Parathyroid adenoma (tissue), 2 donors: Measurements from ENCODE around the gene RBMS2.

Experiments
- H2AFZ ChIP-seq: fragments of 300-600 bp; sonication (generic); one replicate; pipeline ENCODE4 v1.7.0; 2017; ENCODE audit warnings: antibody characterized with exemption, mild to moderate bottlenecking
- H3K27ac ChIP-seq: fragments of 300-600 bp; sonication (generic); one replicate; pipeline ENCODE4 v1.7.0; 2017
- H3K27me3 ChIP-seq: fragments of 300-600 bp; sonication (generic); one replicate; pipeline ENCODE4 v1.7.0; 2017; ENCODE audit warnings: low read length; ENCODE audit not compliant: control insufficient read depth, insufficient read depth
- H3K36me3 ChIP-seq: fragments of 300-600 bp; sonication (generic); one replicate; pipeline ENCODE4 v1.7.0; 2017; ENCODE audit warnings: low read length; ENCODE audit not compliant: control insufficient read depth, insufficient read depth
- H3K4me1 ChIP-seq: fragments of 300-600 bp; sonication (generic); one replicate; pipeline ENCODE4 v1.7.0; 2017; ENCODE audit warnings: control low read depth
- H3K4me2 ChIP-seq: fragments of 300-600 bp; sonication (generic); one replicate; pipeline ENCODE4 v1.7.0; 2017; ENCODE audit warnings: low read length
- H3K4me3 ChIP-seq: fragments of 300-600 bp; sonication (generic); one replicate; pipeline ENCODE4 v1.7.0; 2017; ENCODE audit warnings: low read depth, low read length
- H3K79me2 ChIP-seq: fragments of 300-600 bp; sonication (generic); one replicate; pipeline ENCODE4 v1.7.0; 2017; ENCODE audit warnings: control low read depth
- H3K9ac ChIP-seq: fragments of 300-600 bp; sonication (generic); one replicate; pipeline ENCODE4 v1.7.0; 2017; ENCODE audit warnings: mild to moderate bottlenecking
- H3K9me3 ChIP-seq: fragments of 300-600 bp; sonication (generic); one replicate; pipeline ENCODE4 v1.7.0; 2017; ENCODE audit warnings: low read length; ENCODE audit not compliant: control insufficient read depth
- TF ChIP-seq, protein P1 (sequence below): fragments of 300-600 bp; sonication (generic); IDR thresholded peaks from one replicate; pipeline ENCODE4 v1.7.0; 2017; ENCODE audit warnings: antibody characterized with exemption, mild to moderate bottlenecking
- donor health status: primary hyperparathyroidism.

The RBMS2 gene

DNA sequence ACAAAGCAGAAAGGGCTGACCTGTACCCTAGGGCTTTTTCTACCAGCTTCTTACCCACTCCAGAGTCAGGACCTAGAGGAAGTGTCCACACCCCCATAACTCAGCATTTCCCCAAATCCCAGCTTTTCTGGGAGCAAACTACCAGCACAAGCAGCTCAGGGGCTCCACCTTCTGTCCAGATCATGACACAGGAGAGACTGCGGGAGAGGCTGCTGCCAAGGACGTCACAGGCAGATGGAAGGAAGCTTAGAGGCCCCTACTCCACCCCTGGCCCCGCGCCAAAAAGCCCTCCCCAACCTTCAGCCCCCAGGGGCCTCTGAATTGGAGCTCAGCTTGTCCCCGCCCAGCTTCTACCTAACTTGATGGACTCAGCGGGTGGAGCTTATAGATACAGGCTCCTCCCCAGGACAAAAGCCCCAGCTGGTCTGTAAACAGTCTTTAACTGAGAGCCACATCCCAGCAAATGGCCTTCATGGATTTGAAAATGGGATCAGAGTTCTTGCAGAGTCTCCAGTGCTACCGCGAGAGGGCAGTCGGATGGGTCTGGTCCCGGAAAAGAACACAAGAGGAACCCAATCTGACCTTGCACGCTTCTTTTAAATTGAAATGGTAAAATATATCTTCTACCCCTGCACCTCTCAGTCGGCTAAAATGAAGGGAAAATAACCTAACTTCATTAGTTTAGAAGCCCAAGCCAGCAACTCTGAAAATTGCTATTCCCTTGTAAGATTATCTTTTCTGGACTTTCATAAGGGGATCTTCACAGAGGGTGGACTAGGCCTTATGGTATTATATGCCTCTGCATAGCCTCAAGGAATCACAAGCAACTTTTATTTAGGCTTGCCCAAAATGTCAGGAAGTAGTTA lies 115.3 kb downstream of the RBMS2 start:
- H3K4me2 ChIP-seq, result peak overlapping the region; percentile 76
- peak overlapping the region; percentile 82 for H2AFZ ChIP-seq
- H3K79me2 ChIP-seq, result peaks cover 10% of the 10 kb centered on the region
- no peak overlapping the region for H3K9ac ChIP-seq
- TF ChIP-seq, protein P1, sequence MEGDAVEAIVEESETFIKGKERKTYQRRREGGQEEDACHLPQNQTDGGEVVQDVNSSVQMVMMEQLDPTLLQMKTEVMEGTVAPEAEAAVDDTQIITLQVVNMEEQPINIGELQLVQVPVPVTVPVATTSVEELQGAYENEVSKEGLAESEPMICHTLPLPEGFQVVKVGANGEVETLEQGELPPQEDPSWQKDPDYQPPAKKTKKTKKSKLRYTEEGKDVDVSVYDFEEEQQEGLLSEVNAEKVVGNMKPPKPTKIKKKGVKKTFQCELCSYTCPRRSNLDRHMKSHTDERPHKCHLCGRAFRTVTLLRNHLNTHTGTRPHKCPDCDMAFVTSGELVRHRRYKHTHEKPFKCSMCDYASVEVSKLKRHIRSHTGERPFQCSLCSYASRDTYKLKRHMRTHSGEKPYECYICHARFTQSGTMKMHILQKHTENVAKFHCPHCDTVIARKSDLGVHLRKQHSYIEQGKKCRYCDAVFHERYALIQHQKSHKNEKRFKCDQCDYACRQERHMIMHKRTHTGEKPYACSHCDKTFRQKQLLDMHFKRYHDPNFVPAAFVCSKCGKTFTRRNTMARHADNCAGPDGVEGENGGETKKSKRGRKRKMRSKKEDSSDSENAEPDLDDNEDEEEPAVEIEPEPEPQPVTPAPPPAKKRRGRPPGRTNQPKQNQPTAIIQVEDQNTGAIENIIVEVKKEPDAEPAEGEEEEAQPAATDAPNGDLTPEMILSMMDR, result peak; percentile 77
- no peaks in the 10 kb centered on the region for H3K27me3 ChIP-seq
- peak overlapping the region; percentile 93 for H3K27ac ChIP-seq
- no peaks in the 10 kb centered on the region for H3K9me3 ChIP-seq
- H3K4me3 ChIP-seq, result peak overlapping the region; percentile 66
- H3K4me1 ChIP-seq, result peaks cover 34% of the 10 kb centered on the region
- peaks cover 9% of the 10 kb centered on the region for H3K36me3 ChIP-seq

DNA sequence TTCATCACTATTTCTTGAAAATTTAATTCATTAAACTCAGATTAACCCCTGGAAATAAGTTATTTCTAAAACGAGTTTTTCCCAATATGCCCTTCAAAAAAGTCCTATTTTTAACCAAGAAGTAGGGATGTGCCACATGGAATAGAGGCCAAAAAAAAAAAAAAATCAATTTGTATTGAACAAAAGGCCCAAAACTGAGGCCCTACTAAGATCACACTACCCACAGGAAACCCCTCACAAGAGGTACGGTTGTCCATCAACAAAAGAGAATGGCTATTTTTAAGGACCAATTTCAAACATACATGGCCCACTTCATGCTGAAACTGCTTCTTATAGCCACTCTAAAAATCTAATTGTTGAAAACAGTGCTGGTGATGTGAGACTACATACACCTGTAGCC lies 116.0 kb downstream of the RBMS2 start:
- no peak overlapping the region for H3K9ac ChIP-seq
- peak overlapping the region; percentile 93 for H3K27ac ChIP-seq
- H3K79me2 ChIP-seq, result peaks cover 15% of the 10 kb centered on the region
- no peaks in the 10 kb centered on the region for H3K27me3 ChIP-seq
- peak overlapping the region; percentile 23 for H3K4me3 ChIP-seq
- H3K9me3 ChIP-seq, result no peaks in the 10 kb centered on the region
- TF ChIP-seq, protein P1, result no peak
- H2AFZ ChIP-seq, result no peak overlapping the region
- H3K4me1 ChIP-seq, result peaks cover 31% of the 10 kb centered on the region
- peak overlapping the region; percentile 47 for H3K4me2 ChIP-seq
- H3K36me3 ChIP-seq, result peaks cover 9% of the 10 kb centered on the region

DNA sequence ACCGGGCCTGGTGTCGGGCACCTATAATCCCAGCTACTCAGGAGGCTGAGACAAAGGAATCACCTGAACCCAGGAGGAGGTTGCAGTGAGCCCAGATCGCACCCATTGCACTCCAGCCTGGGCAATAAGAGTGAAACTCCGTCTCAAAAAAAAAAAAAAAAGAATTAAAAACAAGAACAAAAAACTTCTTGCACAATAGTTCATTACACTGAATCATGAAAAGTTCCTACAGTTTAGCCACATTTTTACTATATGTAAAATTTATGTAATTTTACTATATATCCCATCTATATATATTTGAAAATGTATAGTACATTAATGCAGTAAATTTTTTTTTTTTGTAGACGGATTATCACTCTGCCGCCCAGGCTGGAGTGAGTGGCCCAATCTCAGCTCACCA lies 119.6 kb downstream of the RBMS2 start:
- peaks cover 14% of the 10 kb centered on the region for H3K36me3 ChIP-seq
- no peak overlapping the region for H2AFZ ChIP-seq
- peaks cover 22% of the 10 kb centered on the region for H3K4me1 ChIP-seq
- H3K9me3 ChIP-seq, result no peaks in the 10 kb centered on the region
- peaks cover 34% of the 10 kb centered on the region for H3K79me2 ChIP-seq
- H3K9ac ChIP-seq, result no peak overlapping the region
- no peaks in the 10 kb centered on the region for H3K27me3 ChIP-seq
- no peak overlapping the region for H3K4me2 ChIP-seq
- H3K4me3 ChIP-seq, result no peak overlapping the region
- H3K27ac ChIP-seq, result no peak overlapping the region
- TF ChIP-seq, protein P1, result no peak

DNA sequence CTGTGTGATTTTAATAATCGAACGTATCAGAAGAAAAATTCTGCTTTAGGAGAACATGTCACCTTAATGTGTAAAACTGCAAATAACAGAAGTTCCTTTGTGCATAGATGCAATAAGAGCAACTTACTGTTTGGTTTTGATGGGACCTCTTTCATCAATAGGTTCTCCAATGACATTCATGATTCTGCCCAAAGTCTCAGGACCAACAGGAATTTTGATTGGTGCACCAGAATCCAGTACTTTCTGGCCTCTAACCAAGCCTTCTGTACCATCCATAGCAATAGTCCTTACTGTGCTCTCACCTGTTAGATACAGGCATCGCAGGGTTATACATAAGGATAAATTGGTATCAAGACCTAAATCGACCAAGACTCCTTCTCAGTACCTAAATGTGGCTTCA lies 123.0 kb downstream of the RBMS2 start:
- Histone ChIP-seq H3K27me3 (no peaks in the 10 kb centered on the region), H3K9ac (no peak overlapping the region), H2AFZ (no peak overlapping the region), H3K4me1 (peaks cover 17% of the 10 kb centered on the region), H3K4me3 (peak overlapping the region; percentile 100), H3K9me3 (no peaks in the 10 kb centered on the region), H3K27ac (peak overlapping the region; percentile 98), H3K79me2 (peaks cover 34% of the 10 kb centered on the region), H3K36me3 (peaks cover 4% of the 10 kb centered on the region), H3K4me2 (peak overlapping the region; percentile 89)
- TF ChIP-seq, protein P1, result no peak
